RCC 7860 (cell line): Measurements from ENCODE around the gene CTR9.

Experiments
- DNase-seq: peaks from one replicate; pipeline ENCODE4 v3.0.0-alpha.2; 2015; ENCODE audit warnings: low spot score
- FAIRE-seq: peaks from 2 replicates; lab custom pipeline; 2012; peaks lifted over from hg19 to GRCh38; lab: Jason Lieb, UNC

CTR9 gene

GRCh38 chr11:10742460-10743208, 8.4 kb upstream of the CTR9 start:
- FAIRE-seq (peak; percentile 84), DNase-seq (peak; percentile 57)

GRCh38 chr11:10743354-10744000, 7.6 kb upstream of the CTR9 start:
- no peak for FAIRE-seq
- no peak for DNase-seq

- FAIRE-seq (no peak), DNase-seq (no peak)
These were observed 6.8 kb upstream of the CTR9 start for GRCh38 chr11:10744206-10744605.

- FAIRE-seq (no peak), DNase-seq (no peak)
These were observed 4.2 kb upstream of the CTR9 start for GRCh38 chr11:10746871-10747270.

GRCh38 chr11:10747733-10748132, 3.3 kb upstream of the CTR9 start:
- FAIRE-seq = no peak
- DNase-seq = no peak

GRCh38 chr11:10749476-10749875, 1.6 kb upstream of the CTR9 start:
- FAIRE-seq = no peak

GRCh38 chr11:10751581-10751940, 515 bp downstream of the CTR9 start:
- no peak for FAIRE-seq
- no peak for DNase-seq

More at GRCh38 chr11:10749476-10749875, 1.6 kb upstream of the CTR9 start:
- no peak for DNase-seq

- no peak for FAIRE-seq
- DNase-seq = no peak
These were observed 1.0 kb downstream of the CTR9 start for GRCh38 chr11:10752061-10752460.

- DNase-seq (no peak), FAIRE-seq (no peak)
These were observed 1.4 kb downstream of the CTR9 start for GRCh38 chr11:10752486-10752885.

- FAIRE-seq = no peak
- DNase-seq = no peak
These were observed 7.9 kb downstream of the CTR9 start for GRCh38 chr11:10758957-10759356.

- DNase-seq = no peak
- no peak for FAIRE-seq
These were observed 10.1 kb downstream of the CTR9 start for GRCh38 chr11:10761085-10761698.

- FAIRE-seq = no peak
- DNase-seq = no peak
These were observed 11.1 kb downstream of the CTR9 start for GRCh38 chr11:10762185-10762584.

- no peak for FAIRE-seq
- no peak for DNase-seq
These were observed 11.9 kb downstream of the CTR9 start for GRCh38 chr11:10762913-10763421.

- no peak for DNase-seq
- FAIRE-seq = no peak
These were observed 12.7 kb downstream of the CTR9 start for GRCh38 chr11:10763766-10764165.

- FAIRE-seq = no peak
- no peak for DNase-seq
These were observed 13.4 kb downstream of the CTR9 start for GRCh38 chr11:10764412-10764811.

- DNase-seq (no peak), FAIRE-seq (no peak)
These were observed 19.7 kb downstream of the CTR9 start for GRCh38 chr11:10770626-10771254.

- no peak for FAIRE-seq
These were observed 20.4 kb downstream of the CTR9 start for GRCh38 chr11:10771457-10771856.

GRCh38 chr11:10774811-10775210, 23.8 kb downstream of the CTR9 start:
- DNase-seq (no peak), FAIRE-seq (no peak)

More at GRCh38 chr11:10771457-10771856, 20.4 kb downstream of the CTR9 start:
- no peak for DNase-seq

GRCh38 chr11:10777393-10777793, 26.3 kb downstream of the CTR9 start:
- no peak for FAIRE-seq
- DNase-seq = no peak

- FAIRE-seq = no peak
- no peak for DNase-seq
These were observed 26.8 kb downstream of the CTR9 start for GRCh38 chr11:10777806-10778205.

GRCh38 chr11:10778217-10778970, 27.3 kb downstream of the CTR9 start:
- FAIRE-seq (no peak), DNase-seq (no peak)
